NCI-H2196 (cell line): ENCODE results near the gene NFAT5.
"Not testable (repeated sequence)": the region's sequence is repeated elsewhere in the genome, so short reads cannot be mapped to it uniquely, and the experiment has no call there.

Experiments
- DNase-seq: peaks from one replicate; lab custom pipeline; 2025; ENCODE audit not compliant: unreplicated experiment; lab: John Stamatoyannopoulos, UW

NFAT5 gene

DNA sequence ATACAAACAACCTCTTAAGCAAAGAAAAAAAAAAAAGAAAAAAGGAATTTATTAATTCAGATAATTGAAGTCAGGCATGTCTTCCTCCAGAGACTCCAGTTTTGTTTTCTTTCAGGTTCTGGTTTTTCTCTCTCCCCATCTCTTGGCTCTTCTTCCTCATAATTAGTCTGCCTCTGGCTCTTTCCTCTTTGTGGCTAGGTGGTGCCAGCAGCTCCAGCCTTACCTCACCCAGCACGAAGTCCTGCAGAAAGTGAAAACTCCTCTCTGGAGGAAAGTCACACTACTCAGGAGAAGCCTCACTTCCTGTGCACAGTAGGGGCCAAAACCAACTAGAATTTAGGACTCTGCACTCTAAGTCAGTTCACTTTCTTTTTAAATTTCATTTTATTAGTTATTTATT lies 10.3 kb upstream of the NFAT5 start:
- no peak for DNase-seq

- no peak for DNase-seq
Observed at GRCh38 chr16:69555867-69556266, 9.9 kb upstream of the NFAT5 start.

DNA sequence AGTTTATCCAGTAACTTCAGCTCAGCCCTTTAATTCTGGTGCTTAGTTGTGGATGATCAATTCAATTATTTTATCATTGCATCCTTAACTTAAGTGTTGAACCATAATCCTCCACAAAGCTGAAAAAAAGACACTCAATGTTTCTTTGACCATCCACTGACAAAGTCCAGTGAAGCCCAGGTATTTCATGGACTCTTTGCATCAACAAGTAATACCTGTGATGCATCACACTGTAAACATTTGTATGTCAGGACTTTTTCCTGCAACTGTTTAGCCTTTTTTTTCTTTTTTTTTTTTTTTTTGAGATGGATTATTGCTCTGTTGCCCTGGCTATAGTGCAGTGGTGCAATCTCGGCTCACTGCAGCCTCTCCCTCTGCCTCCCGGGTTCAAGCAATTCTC lies 6.6 kb upstream of the NFAT5 start:
- DNase-seq, result no peak

- DNase-seq, result not testable (repeated sequence)
Observed at GRCh38 chr16:69561367-69561766, 4.4 kb upstream of the NFAT5 start.

- no peak for DNase-seq
Observed at GRCh38 chr16:69561901-69562300, 3.9 kb upstream of the NFAT5 start.

- DNase-seq, result no peak
Observed at GRCh38 chr16:69562813-69563212, 3.0 kb upstream of the NFAT5 start.

DNA sequence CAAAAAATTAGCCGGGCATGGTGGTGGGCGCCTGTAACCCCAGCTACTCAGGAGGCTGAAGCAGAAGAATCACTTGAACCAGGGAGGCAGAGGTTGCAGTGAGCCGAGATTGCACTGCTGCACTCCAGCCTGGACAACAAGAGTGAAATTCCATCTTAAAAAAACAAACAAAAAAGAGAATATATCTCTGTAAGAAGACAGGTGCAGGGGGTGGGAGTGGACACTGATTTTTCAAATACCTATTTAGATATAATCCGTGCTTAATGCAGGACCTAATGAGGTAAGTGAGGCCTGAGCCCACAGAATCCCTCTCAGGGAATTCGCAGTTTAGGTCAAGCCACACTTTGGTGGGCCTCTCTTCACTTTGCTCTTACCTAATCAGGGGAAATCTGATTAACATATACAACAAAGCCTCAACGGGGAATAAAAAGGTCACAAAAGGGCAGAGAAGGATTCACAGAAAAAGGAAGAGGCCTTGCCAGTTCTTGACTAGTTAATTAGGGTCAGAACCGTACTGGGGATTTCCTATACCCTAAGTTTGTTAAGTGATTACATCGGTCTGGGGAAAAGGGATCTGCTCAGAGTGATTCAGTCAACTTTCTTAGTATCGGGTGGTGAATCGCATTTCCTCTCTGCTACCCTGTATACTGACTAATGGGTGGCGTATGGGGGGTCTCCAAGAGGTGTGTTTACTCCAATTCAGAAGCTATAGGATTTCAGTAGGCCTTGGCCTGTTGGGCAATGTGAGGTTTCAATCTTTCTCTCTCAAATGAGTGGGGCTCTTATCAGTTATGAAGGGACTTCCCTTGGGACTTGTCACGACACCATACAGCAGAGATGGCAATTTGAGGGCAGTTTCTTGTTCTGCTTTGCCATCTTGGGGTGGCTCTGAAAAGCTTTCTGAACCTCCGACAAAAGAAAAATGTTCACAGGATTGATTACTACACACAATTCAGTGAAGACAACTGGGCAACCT lies 1.9 kb upstream of the NFAT5 start:
- DNase-seq, result no peak

GRCh38 chr16:69564845-69565670 lies 708 bp upstream of the NFAT5 start:
- no peak for DNase-seq

DNA sequence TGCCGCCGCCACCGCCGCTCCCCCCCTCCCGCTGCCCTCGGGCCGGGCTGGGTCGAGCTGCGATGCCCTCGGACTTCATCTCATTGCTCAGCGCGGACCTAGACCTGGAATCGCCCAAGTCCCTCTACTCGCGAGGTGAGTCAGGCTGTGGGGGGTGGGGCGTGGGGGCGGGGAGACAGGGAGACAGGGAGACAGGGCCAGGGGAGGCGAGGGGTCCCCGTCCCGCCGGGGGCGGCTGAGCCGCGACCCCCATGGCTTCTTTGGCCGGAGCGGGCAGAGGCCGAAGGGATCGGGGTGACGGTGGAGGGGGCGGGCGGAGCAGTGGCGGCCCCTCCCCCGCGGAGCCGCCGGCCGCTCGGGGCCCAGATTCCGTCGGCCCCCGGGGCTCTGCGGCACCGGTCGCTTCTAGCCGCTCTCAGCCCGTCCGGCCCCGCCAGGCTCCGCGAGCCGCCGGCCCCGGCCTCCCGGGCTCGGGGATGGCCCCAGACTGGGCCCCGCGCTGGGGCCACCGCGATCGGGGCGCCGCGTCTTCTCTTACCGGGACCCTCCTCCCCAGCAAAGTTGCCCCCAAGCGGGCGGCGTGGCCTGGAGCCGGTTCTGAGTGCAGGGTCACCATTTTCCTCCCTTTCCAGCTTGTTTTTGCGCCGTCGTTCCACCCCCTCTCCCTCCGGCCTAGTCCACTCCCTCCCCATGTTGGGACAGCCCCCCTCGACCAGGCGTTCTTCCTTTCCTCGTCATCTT lies 644 bp downstream of the NFAT5 start:
- no peak for DNase-seq

DNA sequence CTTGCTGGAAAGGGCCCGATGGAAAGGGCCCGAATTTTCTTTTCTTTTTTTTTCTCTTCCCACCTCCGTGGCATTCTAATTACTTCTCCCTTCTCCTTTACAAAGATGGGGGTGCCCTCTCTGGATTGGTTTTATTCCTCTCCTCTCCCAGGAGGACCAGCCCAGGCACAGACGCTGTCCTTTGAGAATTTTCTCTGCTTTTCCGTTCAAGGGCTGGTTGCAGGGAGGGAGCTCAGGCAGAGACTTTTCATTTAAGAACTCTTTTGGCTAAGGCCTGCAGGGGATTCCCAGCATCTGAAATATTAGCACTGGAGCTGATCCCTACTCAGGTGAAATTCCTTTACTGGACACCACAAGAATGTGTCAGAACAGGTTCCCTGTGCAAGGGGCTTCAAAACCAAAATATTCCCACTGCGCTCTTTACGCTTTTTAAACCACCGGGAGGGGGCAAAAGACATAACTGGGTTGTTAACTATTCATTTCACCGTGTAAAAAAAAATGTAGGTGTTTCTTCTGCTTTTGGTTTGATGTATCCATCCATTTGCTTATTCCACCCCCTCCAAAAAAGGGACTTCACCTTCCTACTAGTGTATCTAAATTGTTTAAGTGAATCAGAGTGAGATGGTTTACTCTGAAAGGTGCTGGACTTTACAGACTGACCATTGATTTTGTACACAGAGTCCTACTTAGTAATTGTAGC lies 1.4 kb downstream of the NFAT5 start:
- no peak for DNase-seq

DNA sequence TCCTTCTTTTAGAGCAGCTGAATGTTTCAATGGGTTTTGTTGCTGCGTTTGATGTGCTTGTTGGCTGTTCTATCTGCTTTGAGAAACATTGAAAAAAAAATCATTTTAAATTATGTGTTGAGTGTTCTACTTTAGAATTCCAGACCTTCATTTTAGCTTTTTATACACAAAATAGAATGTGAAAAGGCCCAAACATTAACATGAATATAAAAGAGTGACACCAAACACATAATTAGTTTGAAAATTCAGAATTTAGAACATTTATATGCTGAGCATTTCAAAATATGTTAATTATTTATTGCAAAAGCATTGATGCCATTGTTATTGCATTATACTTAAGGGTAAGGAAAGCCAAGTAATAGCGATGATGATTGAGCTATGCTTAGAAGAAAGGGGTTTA lies 2.9 kb downstream of the NFAT5 start:
- DNase-seq, result no peak

GRCh38 chr16:69578771-69579170 lies 13.0 kb downstream of the NFAT5 start:
- not testable (repeated sequence) for DNase-seq

GRCh38 chr16:69579783-69580481 lies 14.2 kb downstream of the NFAT5 start:
- DNase-seq, result no peak

GRCh38 chr16:69581297-69581696 lies 15.5 kb downstream of the NFAT5 start:
- no peak for DNase-seq

- not testable (repeated sequence) for DNase-seq
Observed at GRCh38 chr16:69584493-69584892, 18.7 kb downstream of the NFAT5 start.

GRCh38 chr16:69589434-69590269 lies 23.9 kb downstream of the NFAT5 start:
- no peak for DNase-seq

GRCh38 chr16:69590590-69590989 lies 24.8 kb downstream of the NFAT5 start:
- DNase-seq, result no peak

DNA sequence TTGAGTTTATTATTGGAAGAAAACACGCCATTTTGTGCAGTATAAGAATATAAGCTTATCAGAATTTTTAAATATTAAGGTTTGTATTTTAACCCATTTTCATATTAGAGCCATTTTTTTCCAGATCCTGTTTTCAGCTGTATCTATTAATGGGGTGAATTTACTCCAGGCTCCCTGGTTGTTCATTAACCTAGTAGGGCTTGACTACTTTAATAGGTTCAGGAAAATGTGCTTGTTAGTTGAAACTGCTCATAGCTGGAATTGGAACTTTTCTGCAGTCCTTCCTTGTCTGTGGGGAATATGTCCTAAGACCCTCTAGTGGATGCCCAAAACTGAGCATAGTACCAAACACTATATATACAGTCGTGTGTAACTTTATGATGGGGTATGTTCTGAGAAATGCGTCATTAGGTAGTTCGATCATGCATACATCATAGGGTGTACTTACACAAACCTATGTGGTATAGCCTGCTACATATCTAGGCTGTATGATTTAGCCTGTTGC lies 28.0 kb downstream of the NFAT5 start:
- no peak for DNase-seq
